Measurements from ENCODE around the gene ACADVL.
A peak's percentile ranks its signal among the peaks of the same experiment; 100 is the strongest.

Gene ACADVL

DNA sequence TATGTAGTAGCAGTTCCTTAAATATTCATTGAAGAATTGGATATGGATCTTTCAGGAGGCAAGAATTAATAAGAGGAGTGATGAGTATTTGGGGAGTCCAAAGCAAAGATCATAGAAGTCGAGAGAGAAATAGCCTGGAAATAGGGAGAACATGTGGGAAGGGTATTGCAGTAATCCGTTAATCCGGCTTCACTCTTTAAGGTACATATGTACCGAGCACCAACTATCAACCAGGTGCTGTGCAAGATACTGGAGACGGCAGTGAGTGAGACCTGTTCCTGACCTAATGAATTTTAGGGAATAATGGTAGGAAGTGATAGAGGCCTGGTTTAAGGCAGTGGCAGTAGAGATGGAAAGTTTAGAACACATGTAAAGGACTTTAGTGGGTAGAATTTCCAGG is 33.3 kb downstream of the ACADVL start:
- no peak for DNase-seq
- in situ Hi-C loops (cut with HindIII; ENCODE audit: low pct_ligation_motif_present, low sequenced_read_pairs), result no loop called here
- TF ChIP-seq CTCF (IDR thresholded peaks at IDR 0.05; ENCODE audit: low read depth, low read length, missing control alignments), result no peak
- Histone ChIP-seq H3K4me3 (ENCODE audit: low read depth, low read length) (peak overlapping the region; percentile 94), H3K27me3 (replicated peaks) (no peaks in the 10 kb centered on the region), H3K27ac (no peak overlapping the region), H3K36me3 (replicated peaks) (peaks cover 33% of the 10 kb centered on the region)

DNA sequence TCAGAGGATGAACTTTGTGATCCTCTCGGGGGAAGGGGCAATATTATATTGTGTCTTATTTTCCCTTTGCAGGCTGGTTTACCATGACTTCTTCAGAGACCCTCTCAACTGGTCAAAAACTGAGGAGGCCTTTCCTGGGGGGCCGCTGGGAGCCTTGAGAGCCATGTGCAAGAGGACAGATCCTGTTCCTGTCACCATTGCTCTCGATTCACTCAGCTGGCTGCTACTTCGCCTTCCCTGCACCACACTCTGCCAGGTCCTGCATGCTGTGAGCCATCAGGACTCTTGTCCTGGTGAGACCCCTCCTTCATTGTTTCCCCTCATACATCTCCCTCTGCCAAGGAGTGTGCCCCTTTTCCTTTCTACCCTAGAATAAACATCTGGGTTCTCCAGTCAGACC is 34.8 kb downstream of the ACADVL start:
- in situ Hi-C loops (cut with HindIII; ENCODE audit: low pct_ligation_motif_present, low sequenced_read_pairs), result no loop called here
- no peak overlapping the region for H3K27ac ChIP-seq

DNA sequence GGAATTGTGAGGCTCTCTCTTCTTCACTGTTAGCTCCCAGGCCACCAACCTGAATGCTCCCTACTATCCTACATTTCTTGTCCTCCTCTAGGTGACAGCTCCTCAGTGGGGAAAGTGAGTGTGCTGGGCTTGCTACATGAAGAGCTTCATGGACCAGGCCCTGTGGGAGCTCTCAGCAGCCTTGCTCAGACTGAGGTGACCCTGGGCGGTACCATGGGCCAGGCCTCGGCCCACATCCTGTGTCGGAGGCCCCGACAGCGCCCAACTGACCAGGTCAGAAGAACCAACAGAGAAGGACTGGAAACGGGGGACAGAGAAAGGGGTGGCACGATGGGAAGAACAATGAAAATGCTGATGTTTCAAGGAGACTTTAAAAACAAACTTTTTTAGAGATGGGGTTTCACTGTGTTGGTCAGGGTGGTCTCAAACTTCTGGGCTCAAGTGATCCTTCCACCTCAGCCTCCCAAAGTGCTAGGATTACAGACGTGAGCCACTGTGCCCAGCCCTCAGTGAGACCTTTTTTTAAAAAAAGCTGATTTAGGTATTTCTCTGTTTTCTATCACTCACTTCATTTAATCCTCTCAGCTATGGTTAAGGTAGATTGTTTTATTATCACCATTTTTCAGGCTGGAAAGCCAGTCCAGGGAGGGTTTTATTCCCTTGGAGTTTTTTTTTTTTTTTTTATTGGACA is 37.2 kb downstream of the ACADVL start:
- in situ Hi-C loops (cut with HindIII; ENCODE audit: low pct_ligation_motif_present, low sequenced_read_pairs), result no loop called here
- no peaks in the 10 kb centered on the region for H3K27me3 ChIP-seq (replicated peaks)
- H3K27ac ChIP-seq, result no peak overlapping the region
- TF ChIP-seq CTCF (IDR thresholded peaks at IDR 0.05; ENCODE audit: low read depth, low read length, missing control alignments), result no peak
- no peak overlapping the region for H3K4me3 ChIP-seq (ENCODE audit: low read depth, low read length)
- DNase-seq, result no peak
- H3K36me3 ChIP-seq (replicated peaks), result peaks cover 45% of the 10 kb centered on the region

More for the DNA sequence above, 34.8 kb downstream of the ACADVL start:
- Histone ChIP-seq H3K4me3 (ENCODE audit: low read depth, low read length) (no peak overlapping the region), H3K36me3 (replicated peaks) (peaks cover 45% of the 10 kb centered on the region), H3K27me3 (replicated peaks) (no peaks in the 10 kb centered on the region)
- TF ChIP-seq CTCF (IDR thresholded peaks at IDR 0.05; ENCODE audit: low read depth, low read length, missing control alignments), result no peak
- no peak for DNase-seq

DNA sequence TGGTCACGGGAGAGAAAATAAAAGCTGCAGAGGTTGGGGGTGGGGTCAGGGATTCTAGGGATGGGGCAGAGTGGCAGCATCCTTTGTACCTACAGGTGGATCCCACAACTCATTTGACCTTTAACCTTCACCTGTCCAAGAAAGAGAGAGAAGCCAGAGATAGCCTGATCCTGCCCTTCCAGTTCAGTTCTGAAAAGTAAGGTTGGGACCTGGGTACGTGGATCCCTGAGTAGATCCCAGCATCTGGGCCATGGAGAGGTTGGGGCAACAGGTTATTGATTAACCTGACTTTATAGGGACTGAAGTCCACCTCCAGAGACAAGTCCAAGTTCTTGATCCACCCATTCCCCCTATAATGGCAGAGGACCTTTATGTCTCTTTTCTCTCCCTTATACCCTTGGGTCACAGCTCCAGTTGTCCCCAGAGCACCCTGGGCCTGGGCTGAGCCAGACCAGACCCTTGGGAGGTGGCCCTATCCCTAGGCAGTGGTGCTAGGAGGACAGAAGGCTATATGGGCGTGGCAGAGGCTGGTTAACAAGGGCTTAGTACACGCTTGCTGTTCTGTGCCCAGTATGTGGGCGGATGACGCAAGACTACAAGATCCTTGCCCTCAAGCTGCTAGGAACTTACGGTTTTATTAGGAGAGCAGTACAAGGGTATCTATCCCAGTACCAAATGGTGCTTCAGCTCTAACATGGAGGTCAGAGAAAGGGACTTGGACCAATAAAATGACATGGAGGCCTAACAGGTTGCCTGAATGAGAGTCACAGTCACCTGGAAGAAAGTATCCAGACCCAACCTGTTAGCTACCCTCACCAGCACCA is 39.2 kb downstream of the ACADVL start:
- in situ Hi-C loops (cut with HindIII; ENCODE audit: low pct_ligation_motif_present, low sequenced_read_pairs), result no loop called here
- H3K36me3 ChIP-seq (replicated peaks), result peaks cover 44% of the 10 kb centered on the region
- no peak overlapping the region for H3K4me3 ChIP-seq (ENCODE audit: low read depth, low read length)
- TF ChIP-seq CTCF (IDR thresholded peaks at IDR 0.05; ENCODE audit: low read depth, low read length, missing control alignments), result no peak
- DNase-seq, result no peak
- no peak overlapping the region for H3K27ac ChIP-seq
- no peaks in the 10 kb centered on the region for H3K27me3 ChIP-seq (replicated peaks)

DNA sequence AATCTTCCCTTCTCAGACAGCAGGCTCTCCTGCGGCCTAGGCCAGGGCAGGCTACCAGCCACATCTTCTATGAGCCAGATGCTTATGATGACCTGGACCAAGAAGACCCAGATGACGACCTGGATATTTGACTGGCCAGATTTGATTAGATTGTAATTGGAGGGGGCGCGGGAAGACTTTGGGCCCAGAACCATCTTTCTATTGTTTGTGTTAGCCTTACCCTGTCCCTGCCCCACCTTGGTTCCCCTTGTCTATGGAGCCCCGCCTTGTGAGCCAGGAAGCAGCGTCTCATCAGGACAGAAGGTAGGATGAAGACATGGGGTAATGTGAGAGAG is 39.8 kb downstream of the ACADVL start:
- H3K4me3 ChIP-seq (ENCODE audit: low read depth, low read length), result no peak overlapping the region
- DNase-seq, result no peak
- TF ChIP-seq CTCF (IDR thresholded peaks at IDR 0.05; ENCODE audit: low read depth, low read length, missing control alignments), result no peak
- peaks cover 39% of the 10 kb centered on the region for H3K36me3 ChIP-seq (replicated peaks)
- no peak overlapping the region for H3K27ac ChIP-seq
- in situ Hi-C loops (cut with HindIII; ENCODE audit: low pct_ligation_motif_present, low sequenced_read_pairs), result no loop called here
- H3K27me3 ChIP-seq (replicated peaks), result no peaks in the 10 kb centered on the region

All from brain microvascular endothelial cell (primary cell).